ENCODE data around the gene PRR35.

Gene PRR35

DNA sequence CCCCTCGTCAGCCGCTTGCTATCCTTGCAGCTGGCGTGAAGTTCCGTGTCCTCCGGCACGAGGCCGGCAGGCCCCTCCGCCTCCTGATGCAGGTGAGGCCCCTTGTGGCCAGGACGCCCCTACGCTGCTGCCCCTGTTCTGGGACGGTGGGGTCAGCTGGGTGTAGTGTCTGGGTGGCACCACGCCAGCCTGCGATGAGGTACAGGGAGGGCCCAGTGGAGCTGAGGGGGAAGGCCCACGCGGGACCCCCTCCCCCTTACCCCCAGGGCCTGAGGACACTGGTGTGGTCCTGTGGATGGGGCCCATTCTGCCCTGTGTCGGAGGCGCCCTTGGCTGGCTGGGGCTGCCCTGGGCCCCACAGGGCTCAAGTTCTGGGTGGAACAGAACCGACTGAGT, 22.0 kb downstream of the PRR35 start:
- no peaks in the 10 kb centered on the region for H3K9me3 ChIP-seq (ENCODE audit: severe bottlenecking)
- no peaks in the 10 kb centered on the region for H3K36me3 ChIP-seq (ENCODE audit: low read depth)
- TF ChIP-seq, protein P1, sequence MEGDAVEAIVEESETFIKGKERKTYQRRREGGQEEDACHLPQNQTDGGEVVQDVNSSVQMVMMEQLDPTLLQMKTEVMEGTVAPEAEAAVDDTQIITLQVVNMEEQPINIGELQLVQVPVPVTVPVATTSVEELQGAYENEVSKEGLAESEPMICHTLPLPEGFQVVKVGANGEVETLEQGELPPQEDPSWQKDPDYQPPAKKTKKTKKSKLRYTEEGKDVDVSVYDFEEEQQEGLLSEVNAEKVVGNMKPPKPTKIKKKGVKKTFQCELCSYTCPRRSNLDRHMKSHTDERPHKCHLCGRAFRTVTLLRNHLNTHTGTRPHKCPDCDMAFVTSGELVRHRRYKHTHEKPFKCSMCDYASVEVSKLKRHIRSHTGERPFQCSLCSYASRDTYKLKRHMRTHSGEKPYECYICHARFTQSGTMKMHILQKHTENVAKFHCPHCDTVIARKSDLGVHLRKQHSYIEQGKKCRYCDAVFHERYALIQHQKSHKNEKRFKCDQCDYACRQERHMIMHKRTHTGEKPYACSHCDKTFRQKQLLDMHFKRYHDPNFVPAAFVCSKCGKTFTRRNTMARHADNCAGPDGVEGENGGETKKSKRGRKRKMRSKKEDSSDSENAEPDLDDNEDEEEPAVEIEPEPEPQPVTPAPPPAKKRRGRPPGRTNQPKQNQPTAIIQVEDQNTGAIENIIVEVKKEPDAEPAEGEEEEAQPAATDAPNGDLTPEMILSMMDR (IDR thresholded peaks at IDR 0.05; ENCODE audit: poor library complexity, severe bottlenecking), result no peak
- no peaks in the 10 kb centered on the region for H3K27me3 ChIP-seq (ENCODE audit: insufficient read depth, poor library complexity, severe bottlenecking)
- DNase-seq (ENCODE audit: low spot score) (no peak), ATAC-seq (ENCODE audit: low read depth) (no peak)
- peaks cover under 1% of the 10 kb centered on the region for H3K4me1 ChIP-seq (ENCODE audit: insufficient read depth, poor library complexity, severe bottlenecking)
- H3K27ac ChIP-seq (ENCODE audit: poor library complexity, severe bottlenecking), result no peak overlapping the region
- no peak overlapping the region for H3K4me3 ChIP-seq (ENCODE audit: severe bottlenecking)

DNA sequence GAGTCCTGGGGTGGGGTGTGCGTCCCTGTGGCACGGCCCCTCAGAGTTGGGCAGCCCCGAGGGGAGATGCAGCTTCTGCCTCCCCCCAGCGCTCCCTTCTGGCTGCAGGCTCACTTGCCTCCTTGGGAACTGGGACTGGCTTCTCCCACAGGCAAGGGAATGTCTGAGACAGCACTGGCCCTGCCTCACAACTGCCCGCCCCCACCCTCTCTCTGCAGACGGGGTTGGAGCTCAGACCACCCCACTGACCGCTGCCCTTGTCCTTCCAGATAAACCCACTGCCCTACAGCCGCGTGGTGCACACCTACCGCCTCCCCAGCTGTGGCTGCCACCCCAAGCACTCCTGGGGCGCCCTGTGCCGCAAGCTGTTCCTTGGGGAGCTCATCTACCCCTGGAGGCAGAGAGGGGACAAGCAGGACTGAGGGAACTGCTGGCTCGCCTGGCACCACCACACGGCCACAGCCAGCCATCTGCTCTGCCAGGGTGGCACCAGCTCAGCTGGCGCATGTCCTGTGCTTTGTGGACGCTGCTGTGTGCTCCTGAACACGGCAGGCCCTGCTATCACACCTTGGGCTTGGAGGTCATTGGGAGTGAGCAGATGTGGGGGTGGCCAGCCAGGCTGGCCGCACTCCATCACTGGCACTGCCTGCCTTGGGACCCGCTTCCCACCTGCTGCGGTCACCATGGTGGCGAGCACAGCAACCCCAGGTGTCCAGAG, 22.6 kb downstream of the PRR35 start:
- ATAC-seq (ENCODE audit: low read depth) (peak; percentile 11; the same call in 1 of the 3 replicates), DNase-seq (ENCODE audit: low spot score) (no peak)
- peaks cover 4% of the 10 kb centered on the region for H3K4me1 ChIP-seq (ENCODE audit: insufficient read depth, poor library complexity, severe bottlenecking)
- TF ChIP-seq, protein P1 (IDR thresholded peaks at IDR 0.05; ENCODE audit: poor library complexity, severe bottlenecking), result no peak
- no peak overlapping the region for H3K4me3 ChIP-seq (ENCODE audit: severe bottlenecking)
- no peaks in the 10 kb centered on the region for H3K27me3 ChIP-seq (ENCODE audit: insufficient read depth, poor library complexity, severe bottlenecking)
- H3K27ac ChIP-seq (ENCODE audit: poor library complexity, severe bottlenecking), result no peak overlapping the region
- no peaks in the 10 kb centered on the region for H3K9me3 ChIP-seq (ENCODE audit: severe bottlenecking)
- H3K36me3 ChIP-seq (ENCODE audit: low read depth), result no peaks in the 10 kb centered on the region

DNA sequence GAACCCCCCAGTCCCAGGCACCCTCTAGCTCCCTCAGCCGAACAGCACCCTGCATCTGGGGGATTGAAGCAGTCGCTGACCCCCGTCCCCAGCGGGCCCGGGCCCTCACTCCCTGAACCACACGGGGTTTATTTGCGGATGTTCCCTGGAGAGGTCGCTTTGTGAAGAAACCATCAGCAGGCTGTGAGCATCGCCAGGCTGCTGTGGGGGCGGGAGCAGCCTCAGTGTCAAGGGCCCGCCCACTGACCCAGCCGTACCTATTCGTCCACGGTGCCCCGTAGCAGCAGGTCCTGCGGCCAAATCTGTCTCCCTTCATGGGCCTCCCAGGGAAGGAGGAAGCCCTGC, 23.2 kb downstream of the PRR35 start:
- TF ChIP-seq, protein P1 (IDR thresholded peaks at IDR 0.05; ENCODE audit: poor library complexity, severe bottlenecking), result no peak
- no peak overlapping the region for H3K27ac ChIP-seq (ENCODE audit: poor library complexity, severe bottlenecking)
- ATAC-seq (ENCODE audit: low read depth) (no peak), DNase-seq (ENCODE audit: low spot score) (no peak)
- H3K36me3 ChIP-seq (ENCODE audit: low read depth), result no peaks in the 10 kb centered on the region
- no peaks in the 10 kb centered on the region for H3K9me3 ChIP-seq (ENCODE audit: severe bottlenecking)
- H3K27me3 ChIP-seq (ENCODE audit: insufficient read depth, poor library complexity, severe bottlenecking), result no peaks in the 10 kb centered on the region
- H3K4me1 ChIP-seq (ENCODE audit: insufficient read depth, poor library complexity, severe bottlenecking), result peaks cover 4% of the 10 kb centered on the region
- H3K4me3 ChIP-seq (ENCODE audit: severe bottlenecking), result no peak overlapping the region

DNA sequence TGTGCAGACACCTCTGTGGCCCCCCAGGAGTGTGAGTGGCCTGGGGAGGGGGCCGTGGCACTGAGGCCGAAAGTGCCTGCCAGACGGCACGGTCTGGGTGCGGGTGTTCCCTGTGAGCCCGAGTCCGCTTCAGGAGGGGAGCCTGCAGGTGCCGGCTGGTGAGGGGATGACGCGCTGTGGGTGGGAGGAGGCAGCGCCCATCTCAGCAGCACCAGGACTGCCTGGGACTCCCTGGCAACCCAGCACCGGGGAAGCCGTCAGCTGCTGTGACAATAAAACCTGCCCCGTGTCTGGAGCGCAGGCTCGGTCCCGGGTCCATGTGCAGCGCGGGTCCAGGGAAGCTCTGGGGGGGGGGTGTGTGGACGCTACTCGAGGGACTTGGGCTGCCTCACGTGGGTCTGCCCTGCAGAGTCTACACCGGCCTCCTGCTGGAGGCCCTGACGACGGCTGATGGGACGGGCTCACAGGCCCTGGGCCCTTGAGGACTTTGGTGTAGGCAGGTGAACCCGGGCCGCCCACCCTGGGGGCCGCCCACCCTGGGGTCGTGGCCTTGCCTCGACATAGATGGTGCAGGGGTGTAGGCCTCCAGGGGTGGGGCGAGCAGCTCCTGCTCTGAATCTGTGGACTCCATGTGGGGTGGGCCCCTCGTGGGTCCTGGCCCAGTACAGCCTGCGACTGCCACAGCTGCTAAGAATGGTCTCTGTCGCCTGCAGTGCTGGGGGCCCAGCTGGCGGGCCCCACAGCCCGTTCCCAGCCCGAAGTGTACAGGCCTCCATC, 23.8 kb downstream of the PRR35 start:
- no peak overlapping the region for H3K4me3 ChIP-seq (ENCODE audit: severe bottlenecking)
- H3K27me3 ChIP-seq (ENCODE audit: insufficient read depth, poor library complexity, severe bottlenecking), result no peaks in the 10 kb centered on the region
- peaks cover 4% of the 10 kb centered on the region for H3K4me1 ChIP-seq (ENCODE audit: insufficient read depth, poor library complexity, severe bottlenecking)
- H3K9me3 ChIP-seq (ENCODE audit: severe bottlenecking), result no peaks in the 10 kb centered on the region
- no peak overlapping the region for H3K27ac ChIP-seq (ENCODE audit: poor library complexity, severe bottlenecking)
- DNase-seq (ENCODE audit: low spot score) (no peak), ATAC-seq (ENCODE audit: low read depth) (no peak)
- no peaks in the 10 kb centered on the region for H3K36me3 ChIP-seq (ENCODE audit: low read depth)
- TF ChIP-seq, protein P1 (IDR thresholded peaks at IDR 0.05; ENCODE audit: poor library complexity, severe bottlenecking), result no peak

DNA sequence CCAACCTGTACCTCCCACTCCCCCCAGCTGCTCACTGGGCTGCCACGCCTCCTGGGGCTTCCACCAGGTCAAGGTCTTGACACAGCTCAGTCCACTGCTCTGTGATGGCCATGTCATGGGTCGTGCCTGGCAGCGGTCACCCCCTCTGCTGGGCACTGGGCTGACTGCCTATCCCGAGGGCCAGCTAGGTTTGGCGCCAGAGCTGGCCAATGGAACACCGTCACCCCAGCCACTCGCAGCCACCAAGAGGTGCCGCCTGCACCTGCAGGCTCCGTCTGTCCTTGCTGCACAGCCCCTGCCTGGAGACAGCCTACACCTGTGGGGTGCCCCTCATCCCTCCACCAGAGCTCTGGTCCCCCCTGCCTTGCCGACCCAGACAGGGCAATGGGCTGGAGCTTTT, 25.2 kb downstream of the PRR35 start:
- no peaks in the 10 kb centered on the region for H3K9me3 ChIP-seq (ENCODE audit: severe bottlenecking)

More for the DNA sequence above, 25.2 kb downstream of the PRR35 start:
- DNase-seq (ENCODE audit: low spot score) (no peak), ATAC-seq (ENCODE audit: low read depth) (no peak)
- H3K36me3 ChIP-seq (ENCODE audit: low read depth), result no peaks in the 10 kb centered on the region
- no peaks in the 10 kb centered on the region for H3K27me3 ChIP-seq (ENCODE audit: insufficient read depth, poor library complexity, severe bottlenecking)
- no peak overlapping the region for H3K4me3 ChIP-seq (ENCODE audit: severe bottlenecking)
- TF ChIP-seq, protein P1 (IDR thresholded peaks at IDR 0.05; ENCODE audit: poor library complexity, severe bottlenecking), result no peak
- H3K4me1 ChIP-seq (ENCODE audit: insufficient read depth, poor library complexity, severe bottlenecking), result peaks cover 4% of the 10 kb centered on the region
- H3K27ac ChIP-seq (ENCODE audit: poor library complexity, severe bottlenecking), result no peak overlapping the region
